H9 (cell line): ENCODE data around the gene CWC27. TPM values are rescaled to one million over a fixed set of nuclear protein-coding genes. Genes with fewer than 3 reads are reported as not detected.

Source experiments
- DNase-seq: peaks from one replicate; pipeline ENCODE4 v3.0.0-alpha.2; 2017
- H2AFZ ChIP-seq: one replicate; pipeline ENCODE4 v1.6.1; 2013; ENCODE audit warnings: mild to moderate bottlenecking, low read length, control low read depth, moderate library complexity
- H2AK5ac ChIP-seq: 2 replicates; pipeline ENCODE4 v1.6.1; 2013; ENCODE audit warnings: low read length, control low read depth, mixed read lengths; ENCODE audit not compliant: insufficient read length
- H2BK120ac ChIP-seq: one replicate; pipeline ENCODE4 v1.6.1; 2013; ENCODE audit warnings: low read depth, mild to moderate bottlenecking, low read length, control low read depth, inconsistent platforms; ENCODE audit not compliant: poor library complexity, severe bottlenecking
- H2BK12ac ChIP-seq: 2 replicates; pipeline ENCODE4 v1.6.1; 2013; ENCODE audit warnings: low read length, control low read depth, mixed read lengths, low read depth; ENCODE audit not compliant: insufficient read length
- H2BK15ac ChIP-seq: 2 replicates; pipeline ENCODE4 v1.6.1; 2013; ENCODE audit warnings: low read depth, low read length, control low read depth
- H2BK20ac ChIP-seq: one replicate; pipeline ENCODE4 v1.6.1; 2013; ENCODE audit warnings: low read depth, mild to moderate bottlenecking, low read length, control low read depth, inconsistent platforms; ENCODE audit not compliant: poor library complexity, severe bottlenecking
- H2BK5ac ChIP-seq: 2 replicates; pipeline ENCODE4 v1.6.1; 2013; ENCODE audit warnings: low read length, control low read depth, mixed read lengths; ENCODE audit not compliant: insufficient read length
- H3K14ac ChIP-seq: 2 replicates; pipeline ENCODE4 v1.6.1; 2013; ENCODE audit warnings: low read length, control low read depth; ENCODE audit not compliant: insufficient read depth
- H3K18ac ChIP-seq: 2 replicates; pipeline ENCODE4 v1.6.1; 2013; ENCODE audit warnings: low read depth, mild to moderate bottlenecking, mixed read lengths, low read length, control low read depth; ENCODE audit not compliant: insufficient read length
- H3K23ac ChIP-seq: 2 replicates; pipeline ENCODE4 v1.6.1; 2013; ENCODE audit warnings: low read length, control low read depth, mixed read lengths, low read depth; ENCODE audit not compliant: insufficient read length
- H3K23me2 ChIP-seq: 2 replicates; pipeline ENCODE4 v1.6.1; 2013; ENCODE audit warnings: low read depth, mild to moderate bottlenecking, mixed read lengths, low read length, control low read depth; ENCODE audit not compliant: insufficient read length, poor library complexity, severe bottlenecking
- H3K27ac ChIP-seq: 2 replicates; pipeline ENCODE4 v1.5.1; 2013; ENCODE audit warnings: low read length, control low read depth, mixed read lengths, low read depth; ENCODE audit not compliant: insufficient read length
- H3K27me3 ChIP-seq: 2 replicates; pipeline ENCODE4 v1.6.1; 2013; ENCODE audit warnings: low read length, control low read depth, inconsistent platforms; ENCODE audit not compliant: insufficient read depth
- H3K4ac ChIP-seq: 2 replicates; pipeline ENCODE4 v1.6.1; 2013; ENCODE audit warnings: low read depth, mild to moderate bottlenecking, control low read depth, inconsistent platforms, low read length, moderate library complexity
- H3K4me1 ChIP-seq: 2 replicates; pipeline ENCODE4 v1.6.1; 2013; ENCODE audit warnings: low read length, control low read depth, inconsistent platforms; ENCODE audit not compliant: insufficient read depth
- H3K4me2 ChIP-seq: 2 replicates; pipeline ENCODE4 v1.6.1; 2013; ENCODE audit warnings: low read length, control low read depth, mixed read lengths; ENCODE audit not compliant: insufficient read length, insufficient read depth
- H3K56ac ChIP-seq: 2 replicates; pipeline ENCODE4 v1.6.1; 2013; ENCODE audit warnings: low read depth, mild to moderate bottlenecking, mixed read lengths, low read length, control low read depth; ENCODE audit not compliant: insufficient read length
- H3K79me1 ChIP-seq: 2 replicates; pipeline ENCODE4 v1.6.1; 2013; ENCODE audit warnings: low read depth, mild to moderate bottlenecking, moderate library complexity, low read length, control low read depth, inconsistent platforms; ENCODE audit not compliant: insufficient read depth, poor library complexity, severe bottlenecking
- H3K79me2 ChIP-seq: 2 replicates; pipeline ENCODE4 v1.6.1; 2013; ENCODE audit warnings: low read length, control low read depth, inconsistent platforms; ENCODE audit not compliant: insufficient read depth
- H3K9ac ChIP-seq: 2 replicates; pipeline ENCODE4 v1.6.1; 2013; ENCODE audit warnings: low read length, control low read depth, mixed read lengths; ENCODE audit not compliant: insufficient read length; ENCODE audit errors: extremely low read depth
- H3K9me3 ChIP-seq: one replicate; pipeline ENCODE4 v1.6.1; 2013; ENCODE audit warnings: low read depth, low read length, inconsistent platforms; ENCODE audit not compliant: control insufficient read depth
- H3T11ph ChIP-seq: one replicate; pipeline ENCODE4 v1.6.1; 2013; ENCODE audit warnings: mild to moderate bottlenecking, low read length, control low read depth, inconsistent platforms
- H4K20me1 ChIP-seq: one replicate; pipeline ENCODE4 v1.6.1; 2013; ENCODE audit not compliant: control insufficient read depth, insufficient read length, insufficient read depth
- H4K5ac ChIP-seq: 2 replicates; pipeline ENCODE4 v1.6.1; 2013; ENCODE audit warnings: low read depth, mild to moderate bottlenecking, mixed read lengths, low read length, control low read depth; ENCODE audit not compliant: insufficient read length
- H4K8ac ChIP-seq: replicated peaks from 2 replicates; pipeline ENCODE4 v1.6.1; 2013; ENCODE audit warnings: low read length, control low read depth, mixed read lengths, low read depth; ENCODE audit not compliant: insufficient read length
- H4K91ac ChIP-seq: 2 replicates; pipeline ENCODE4 v1.6.1; 2013; ENCODE audit warnings: low read depth, mild to moderate bottlenecking, moderate library complexity, mixed read lengths, low read length, control low read depth; ENCODE audit not compliant: insufficient read length
- H3K27ac Mint-ChIP-seq, 3 experiments: 2 replicates in 2 of 3; 3 replicates in 1 of 3; pipeline ENCODE4 v1.8.0; 2020 to 2021; ENCODE audit warnings: mixed read lengths in 3 of 3, mild to moderate bottlenecking in 1 of 3, moderate library complexity in 1 of 3
- H3K27me3 Mint-ChIP-seq: 2 replicates; pipeline ENCODE4 v1.8.0; 2021; ENCODE audit warnings: low read depth, mild to moderate bottlenecking, moderate library complexity, mixed read lengths
- H3K36me3 Mint-ChIP-seq, 3 experiments: 2 replicates in 2 of 3; 3 replicates in 1 of 3; pipeline ENCODE4 v1.8.0; 2020 to 2021; ENCODE audit warnings: low read depth in 3 of 3, mixed read lengths in 3 of 3; ENCODE audit not compliant: insufficient read depth in 1 of 3
- H3K4me1 Mint-ChIP-seq, 2 experiments: 2 replicates each; pipeline ENCODE4 v1.8.0; 2020; ENCODE audit warnings: mixed read lengths in 2 of 2
- H3K4me3 Mint-ChIP-seq, 2 experiments: 2 replicates in 1 of 2; 3 replicates in 1 of 2; pipeline ENCODE4 v1.8.0; 2020 to 2021; ENCODE audit warnings: mild to moderate bottlenecking in 2 of 2, mixed read lengths in 2 of 2, moderate library complexity in 1 of 2
- H3K9me3 Mint-ChIP-seq, 2 experiments: 2 replicates in 1 of 2; 3 replicates in 1 of 2; pipeline ENCODE4 v1.8.0; 2020; ENCODE audit warnings: mild to moderate bottlenecking in 2 of 2, mixed read lengths in 2 of 2, moderate library complexity in 1 of 2
- CTCF ChIP-seq: fragments of 200-600 bp; sonication (generic); conservative IDR thresholded peaks from 3 replicates; pipeline ENCODE4 v1.8.0; 2021; ENCODE audit warnings: antibody characterized with exemption, mild to moderate bottlenecking
- WGBS: extraction: QIAGEN DNeasy Blood & Tissue Kit; methylation state at CpG from one replicate; pipeline ENCODE4 v1.1.7; 2013; ENCODE audit warnings: missing lambda C conversion rate, low lambda C conversion rate, mixed read lengths; ENCODE audit not compliant: insufficient read length; ENCODE audit errors: extremely low coverage; 5-methylcytosine and 5-hydroxymethylcytosine counted together
- total RNA-seq: library from RNA; stranded (reverse); gene quantifications from 2 replicates; pipeline ENCODE4 v1.2.1, GENCODE V29; 2021

Gene CWC27
- total RNA-seq, 1 experiment from 2014 or later: 41.9 TPM

- no peak overlapping the region; a peak in 1 of 7 replicates for H3K27ac Mint-ChIP-seq
- no peaks in the 10 kb centered on the region for H3K79me1 ChIP-seq
- H3K23ac ChIP-seq: no peak overlapping the region
- H3K4me1 Mint-ChIP-seq: peaks cover 0 to 3% of the 10 kb centered on the region in 2 experiments; a peak in 1 of 4 replicates
- H4K8ac ChIP-seq: no peak overlapping the region
- H2BK12ac ChIP-seq: no peak overlapping the region
- H3K9me3 Mint-ChIP-seq: no peaks in the 10 kb centered on the region
- H2AFZ ChIP-seq: no peak overlapping the region
- H2AK5ac ChIP-seq: no peak overlapping the region
- H2BK120ac ChIP-seq: no peak overlapping the region
- H3K4ac ChIP-seq: no peak overlapping the region
- no peaks in the 10 kb centered on the region for H3K4me1 ChIP-seq
- H3K36me3 Mint-ChIP-seq: peaks cover 6 to 11% (median 8%) of the 10 kb centered on the region in 3 experiments; a peak in 6 of 7 replicates
- no peaks in the 10 kb centered on the region for H3K27me3 Mint-ChIP-seq
- no peak overlapping the region for H2BK20ac ChIP-seq
- no peak overlapping the region for H2BK5ac ChIP-seq
- no peaks in the 10 kb centered on the region for H4K20me1 ChIP-seq
- H3K9me3 ChIP-seq: no peaks in the 10 kb centered on the region
- no peak overlapping the region for H3K27ac ChIP-seq
- H3K27me3 ChIP-seq: no peaks in the 10 kb centered on the region
- no peaks in the 10 kb centered on the region for H3K79me2 ChIP-seq
- WGBS: no CpG with 5 or more reads among the region's 3 CpGs
- no peak overlapping the region for H4K91ac ChIP-seq
- no peak overlapping the region for H3K56ac ChIP-seq
- no peak overlapping the region for H3K9ac ChIP-seq
- no peak overlapping the region for H3K4me3 Mint-ChIP-seq
- no peaks in the 10 kb centered on the region for H3K23me2 ChIP-seq
- H3K18ac ChIP-seq: no peak overlapping the region
- TF ChIP-seq CTCF: no peak
- no peak overlapping the region for H3T11ph ChIP-seq
- H2BK15ac ChIP-seq: no peak overlapping the region
- H3K4me2 ChIP-seq: no peak overlapping the region
- DNase-seq: no peak
- H4K5ac ChIP-seq: no peak overlapping the region
- H3K14ac ChIP-seq: no peak overlapping the region
These were observed 203.3 kb downstream of the CWC27 start for GRCh38 chr5:64971990-64972389.
